Left cardiac atrium (tissue), 4 donors: ENCODE data around the gene ADGRE2. TPM values are rescaled to one million over a fixed set of nuclear protein-coding genes. Genes with fewer than 3 reads are reported as not detected.

ENCODE experiments used
- ATAC-seq, 2 donors: fragments of 200-7000 bp; cut with Tn5 transposase; one replicate each; pipeline ENCODE4 v1.9.1; 2020; ENCODE audit warnings: mild to moderate bottlenecking in 2 of 2, moderate library complexity in 2 of 2
- DNase-seq: peaks from one replicate; pipeline ENCODE4 v3.0.0-alpha.2; 2020
- intact Hi-C, 2 donors: fragments of 100-400 bp; cut with DNase I; formaldehyde crosslinking; loops; one replicate each; pipeline versions ENCODE4 v1.14.1 to v1.15.1; 2022 to 2023
- total RNA-seq, 2 donors: library from RNA; stranded (reverse); fragmentation: NEBNext Ultra II Directional; extraction: Animal tissue kit (Norgen Biotek cat#: 25700); gene quantifications; one replicate each; pipeline ENCODE4 v1.2.1, GENCODE V29; 2021
- donor health status: DM: no; HTN: yes; CAD: no.
- donor health status: DM: no; HTN: yes; CAD: no; lungs with severe emphysema.
- donor health status: DM: yes; HTN: yes; CAD: no.
- donor health status: Dilated cardiomyopathy.

ADGRE2 gene
- total RNA-seq, 2 donors from 2014 or later = 0.88 to 1.4 TPM

- DNase-seq (no peak), ATAC-seq (no peak)
- intact Hi-C loops = no loop called here
Observed at GRCh38 chr19:14763497-14764145, 14.7 kb downstream of the ADGRE2 start.

GRCh38 chr19:14762111-14762510 is 16.2 kb downstream of the ADGRE2 start:
- ATAC-seq (no peak), DNase-seq (no peak)
- intact Hi-C loops = no loop called here

GRCh38 chr19:14761607-14762006 is 16.8 kb downstream of the ADGRE2 start:
- ATAC-seq (no peak), DNase-seq (no peak)
- intact Hi-C loops = no loop called here

GRCh38 chr19:14758816-14759215 is 19.5 kb downstream of the ADGRE2 start:
- ATAC-seq (no peak), DNase-seq (no peak)
- intact Hi-C loops = no loop called here

- intact Hi-C loops = no loop called here
- no peak for DNase-seq
- no peak for ATAC-seq
Observed at GRCh38 chr19:14748601-14749000, 29.8 kb downstream of the ADGRE2 start.

GRCh38 chr19:14746886-14747285 is 31.5 kb downstream of the ADGRE2 start:
- intact Hi-C loops = no loop called here
- no peak for ATAC-seq

GRCh38 chr19:14735915-14736314 is 42.4 kb downstream of the ADGRE2 start:
- ATAC-seq (no peak), DNase-seq (no peak)
- intact Hi-C loops = no loop called here

More at GRCh38 chr19:14746886-14747285, 31.5 kb downstream of the ADGRE2 start:
- no peak for DNase-seq

GRCh38 chr19:14733574-14733973 is 44.8 kb downstream of the ADGRE2 start:
- intact Hi-C loops = no loop called here
- no peak for ATAC-seq
- DNase-seq = no peak

GRCh38 chr19:14732510-14732909 is 45.9 kb downstream of the ADGRE2 start:
- intact Hi-C loops = no loop called here
- DNase-seq (no peak), ATAC-seq (no peak)

GRCh38 chr19:14731200-14731599 is 47.2 kb downstream of the ADGRE2 start:
- DNase-seq (no peak), ATAC-seq (no peak)
- intact Hi-C loops = no loop called here

- DNase-seq (no peak), ATAC-seq (no peak)
- intact Hi-C loops = no loop called here
Observed at GRCh38 chr19:14728595-14728994, 49.8 kb downstream of the ADGRE2 start.

GRCh38 chr19:14722127-14722526 is 56.2 kb downstream of the ADGRE2 start:
- intact Hi-C loops = no loop called here
- no peak for DNase-seq
- no peak for ATAC-seq

GRCh38 chr19:14719162-14719561 is 59.2 kb downstream of the ADGRE2 start:
- no peak for DNase-seq
- intact Hi-C loops = no loop called here
- ATAC-seq = no peak

GRCh38 chr19:14718522-14719116 is 59.7 kb downstream of the ADGRE2 start:
- ATAC-seq (no peak), DNase-seq (no peak)
- intact Hi-C loops = no loop called here

- DNase-seq (no peak), ATAC-seq (no peak)
- intact Hi-C loops = no loop called here
Observed at GRCh38 chr19:14715841-14716240, 62.5 kb downstream of the ADGRE2 start.

GRCh38 chr19:14704450-14704849 is 73.9 kb downstream of the ADGRE2 start:
- DNase-seq (no peak), ATAC-seq (no peak)
- intact Hi-C loops = no loop called here

- DNase-seq = no peak
- ATAC-seq = no peak
- intact Hi-C loops = no loop called here
Observed at GRCh38 chr19:14703833-14704232, 74.5 kb downstream of the ADGRE2 start.

GRCh38 chr19:14700711-14701375 is 77.5 kb downstream of the ADGRE2 start:
- intact Hi-C loops = no loop called here
- DNase-seq (no peak), ATAC-seq (no peak)

GRCh38 chr19:14699641-14700040 is 78.7 kb downstream of the ADGRE2 start:
- ATAC-seq (no peak), DNase-seq (no peak)
- intact Hi-C loops = no loop called here

- ATAC-seq = no peak
- DNase-seq = no peak
- intact Hi-C loops = no loop called here
Observed at GRCh38 chr19:14695471-14695870, 82.9 kb downstream of the ADGRE2 start.
